KMS-11 (cell line): ENCODE measurements around the gene TAF10.

ENCODE experiments used
- H2AFZ ChIP-seq: fragments of 200-600 bp; sonication (generic); 2 replicates; pipeline ENCODE4 v1.6.1; 2016; ENCODE audit warnings: antibody characterized with exemption, mixed run types, low read depth
- H3K27ac ChIP-seq: fragments of 200-600 bp; sonication (generic); 2 replicates; pipeline ENCODE4 v1.6.1; 2016; ENCODE audit warnings: mild to moderate bottlenecking, mixed run types
- H3K27me3 ChIP-seq: fragments of 200-600 bp; sonication (generic); 2 replicates; pipeline ENCODE4 v1.6.1; 2017; ENCODE audit warnings: mild to moderate bottlenecking, low read depth, mixed run types, moderate library complexity; ENCODE audit not compliant: insufficient read depth
- H3K36me3 ChIP-seq: fragments of 200-600 bp; sonication (generic); 2 replicates; pipeline ENCODE4 v1.6.1; 2017; ENCODE audit warnings: mild to moderate bottlenecking, mixed run types; ENCODE audit not compliant: insufficient read depth
- H3K4me1 ChIP-seq: fragments of 200-600 bp; sonication (generic); 2 replicates; pipeline ENCODE4 v1.6.1; 2016; ENCODE audit warnings: mild to moderate bottlenecking, low read depth, mixed run types; ENCODE audit not compliant: poor library complexity, severe bottlenecking
- H3K4me2 ChIP-seq: fragments of 200-600 bp; sonication (generic); 2 replicates; pipeline ENCODE4 v1.7.0; 2016; ENCODE audit warnings: mild to moderate bottlenecking, mixed run types
- H3K4me3 ChIP-seq: fragments of 200-600 bp; sonication (generic); IDR thresholded peaks from 2 replicates; pipeline ENCODE4 v1.6.1; 2017; ENCODE audit warnings: low read depth, low read length, mixed read lengths; ENCODE audit not compliant: insufficient read depth
- H3K79me2 ChIP-seq: fragments of 200-600 bp; sonication (generic); 2 replicates; pipeline ENCODE4 v1.6.1; 2016; ENCODE audit warnings: low read depth, mixed run types; ENCODE audit not compliant: insufficient read depth
- H3K9ac ChIP-seq: fragments of 200-600 bp; sonication (generic); 2 replicates; pipeline ENCODE4 v1.6.1; 2016; ENCODE audit warnings: mild to moderate bottlenecking, mixed run types
- H4K20me1 ChIP-seq: fragments of 200-600 bp; sonication (generic); 2 replicates; pipeline ENCODE4 v1.6.1; 2016; ENCODE audit warnings: mild to moderate bottlenecking, mixed run types; ENCODE audit not compliant: insufficient read depth
- TF ChIP-seq, protein P1 (sequence below): fragments of 200-600 bp; sonication (generic); conservative IDR thresholded peaks from 2 replicates; pipeline ENCODE4 v1.6.1; 2017; ENCODE audit warnings: low read depth, mild to moderate bottlenecking, antibody characterized with exemption, low read length, moderate library complexity, mixed read lengths

The TAF10 gene

DNA sequence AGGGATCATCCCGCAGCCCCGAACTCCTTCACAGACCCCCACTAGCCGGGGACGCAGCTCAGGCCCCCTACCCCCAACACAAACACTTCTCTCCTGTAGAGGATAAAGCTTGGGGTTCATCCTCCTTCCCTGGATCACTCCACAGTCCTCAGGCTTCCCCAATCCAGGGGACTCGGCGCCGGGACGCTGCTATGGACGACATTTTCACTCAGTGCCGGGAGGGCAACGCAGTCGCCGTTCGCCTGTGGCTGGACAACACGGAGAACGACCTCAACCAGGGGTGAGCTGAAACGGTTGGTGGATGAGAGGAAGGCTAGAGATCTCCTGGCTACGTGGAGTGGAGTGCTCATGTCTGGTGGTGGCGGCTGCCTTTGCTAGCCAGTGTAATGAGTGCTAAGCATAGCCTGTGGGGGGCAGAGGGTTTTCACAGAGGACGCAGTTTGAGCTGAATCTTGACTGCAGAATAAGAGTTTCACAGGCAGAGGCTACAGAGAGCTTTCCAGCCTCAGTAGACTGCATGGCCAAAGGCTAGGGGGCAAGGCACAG is 7.9 kb downstream of the TAF10 start:
- Histone ChIP-seq H3K4me2 (peak overlapping the region; percentile 97), H3K36me3 (no peaks in the 10 kb centered on the region; the same call in 1 of the 2 replicates), H3K4me1 (peaks cover 51% of the 10 kb centered on the region), H2AFZ (peak overlapping the region; percentile 95), H3K9ac (peak overlapping the region; percentile 84), H3K4me3 (no peak overlapping the region), H3K27me3 (no peaks in the 10 kb centered on the region), H3K27ac (peak overlapping the region; percentile 56), H3K79me2 (peaks cover 64% of the 10 kb centered on the region), H4K20me1 (no peaks in the 10 kb centered on the region)
- TF ChIP-seq, protein P1, sequence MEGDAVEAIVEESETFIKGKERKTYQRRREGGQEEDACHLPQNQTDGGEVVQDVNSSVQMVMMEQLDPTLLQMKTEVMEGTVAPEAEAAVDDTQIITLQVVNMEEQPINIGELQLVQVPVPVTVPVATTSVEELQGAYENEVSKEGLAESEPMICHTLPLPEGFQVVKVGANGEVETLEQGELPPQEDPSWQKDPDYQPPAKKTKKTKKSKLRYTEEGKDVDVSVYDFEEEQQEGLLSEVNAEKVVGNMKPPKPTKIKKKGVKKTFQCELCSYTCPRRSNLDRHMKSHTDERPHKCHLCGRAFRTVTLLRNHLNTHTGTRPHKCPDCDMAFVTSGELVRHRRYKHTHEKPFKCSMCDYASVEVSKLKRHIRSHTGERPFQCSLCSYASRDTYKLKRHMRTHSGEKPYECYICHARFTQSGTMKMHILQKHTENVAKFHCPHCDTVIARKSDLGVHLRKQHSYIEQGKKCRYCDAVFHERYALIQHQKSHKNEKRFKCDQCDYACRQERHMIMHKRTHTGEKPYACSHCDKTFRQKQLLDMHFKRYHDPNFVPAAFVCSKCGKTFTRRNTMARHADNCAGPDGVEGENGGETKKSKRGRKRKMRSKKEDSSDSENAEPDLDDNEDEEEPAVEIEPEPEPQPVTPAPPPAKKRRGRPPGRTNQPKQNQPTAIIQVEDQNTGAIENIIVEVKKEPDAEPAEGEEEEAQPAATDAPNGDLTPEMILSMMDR = no peak

DNA sequence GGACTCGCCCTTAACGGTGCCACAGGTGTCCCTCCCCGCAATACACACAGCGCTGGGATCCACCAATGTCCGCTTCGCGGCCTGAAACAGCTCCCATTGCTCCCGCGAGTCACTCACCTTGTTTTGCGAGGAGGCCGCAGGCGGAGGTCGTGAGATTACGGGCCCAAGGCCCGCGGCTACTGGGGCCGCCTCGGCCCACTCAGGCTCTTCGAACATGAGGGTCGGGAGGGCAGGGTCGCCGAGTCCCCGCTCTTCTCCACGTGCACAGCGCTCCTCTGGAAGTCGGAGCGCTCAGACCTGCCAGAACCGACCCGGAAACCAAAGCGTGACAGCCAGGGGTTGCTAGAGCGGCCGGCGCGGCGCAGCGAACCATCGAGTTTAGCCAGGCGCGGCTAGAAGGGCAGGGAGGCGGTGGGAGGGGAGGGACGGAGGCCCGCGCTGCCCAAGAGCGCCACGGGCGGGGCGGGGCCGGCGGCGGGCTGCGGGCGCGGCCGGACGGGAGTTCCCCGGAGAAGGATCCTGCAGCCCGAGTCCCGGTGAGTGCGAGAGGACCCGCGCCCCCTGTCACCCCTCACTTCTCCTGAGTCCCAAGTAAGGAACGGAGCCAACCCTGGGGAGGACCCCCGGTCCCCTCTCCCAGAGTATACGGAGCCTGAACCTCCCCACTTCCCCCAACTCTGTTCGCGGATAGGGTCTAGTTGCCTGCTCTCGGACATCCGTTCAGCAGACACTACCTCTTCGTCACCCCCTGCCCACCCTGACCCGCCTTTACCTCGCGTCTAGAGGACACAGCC is 8.5 kb downstream of the TAF10 start, which contains the start of the genes ILK and RRP8:
ILK (plus strand) TSS at position 488 of the 794 bp plus-strand sequence. CDS start 498 bp downstream, outside the sequence.
RRP8 (minus strand) TSS at position 330 of the 794 bp plus-strand sequence; CDS start at position 216, 114 bp downstream.
- Histone ChIP-seq H3K4me2 (peak within 1 kb of the TSS; percentile 97), H3K27ac (peak within 1 kb of the TSS; percentile 56), H3K79me2 (peaks cover 67% of the 10 kb centered on the region), H3K4me1 (peaks cover 48% of the 10 kb centered on the region), H3K27me3 (no peaks in the 10 kb centered on the region), H4K20me1 (no peaks in the 10 kb centered on the region), H2AFZ (peak within 1 kb of the TSS; percentile 95), H3K9ac (peak within 1 kb of the TSS; percentile 84), H3K4me3 (peak within 1 kb of the TSS; percentile 15), H3K36me3 (no peaks in the 10 kb centered on the region; the same call in 1 of the 2 replicates)
- TF ChIP-seq, protein P1 = no peak

DNA sequence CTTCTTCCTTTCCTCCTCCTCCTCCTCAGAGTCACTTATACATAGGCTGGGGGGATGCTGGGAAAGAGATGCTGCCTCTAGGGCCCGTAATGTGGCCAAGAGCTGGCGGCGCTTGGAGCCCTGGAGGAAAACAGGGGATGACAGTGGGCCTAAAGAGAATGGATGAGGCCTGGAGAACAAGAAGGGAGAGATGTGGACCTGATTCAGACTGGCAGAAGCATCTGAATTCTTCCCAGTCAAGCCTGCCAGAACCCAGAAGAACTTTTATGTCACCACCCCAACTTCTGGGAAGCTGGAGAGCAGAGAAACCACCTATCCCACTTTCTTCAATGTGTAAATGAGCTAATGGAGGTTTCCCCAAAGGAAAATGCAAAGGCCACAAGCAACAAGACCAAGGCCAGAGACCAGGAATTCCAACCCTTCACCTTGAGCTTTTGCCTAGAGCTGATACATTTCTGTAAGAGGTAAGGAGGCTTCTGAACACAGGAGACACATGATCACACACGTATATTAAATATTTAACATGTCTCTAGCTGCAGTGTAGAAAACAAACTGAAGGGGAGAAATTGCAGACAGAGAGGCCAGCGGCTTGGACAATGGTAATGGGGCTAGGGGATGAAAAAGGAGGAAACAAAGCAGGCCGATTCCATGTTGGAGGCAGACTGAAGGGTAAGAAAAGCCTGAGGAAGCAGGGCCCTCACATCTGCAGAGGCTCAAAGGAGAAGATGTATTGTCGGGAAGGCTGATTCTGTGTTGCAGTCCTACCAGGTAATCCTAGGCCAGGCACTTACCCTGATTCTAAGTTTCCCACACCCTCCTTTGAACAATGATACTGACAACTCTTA is 9.7 kb downstream of the TAF10 start:
- H3K27me3 ChIP-seq = no peaks in the 10 kb centered on the region
- H3K27ac ChIP-seq = no peak overlapping the region
- peak overlapping the region; percentile 82 for H3K4me2 ChIP-seq
- H3K79me2 ChIP-seq = peaks cover 67% of the 10 kb centered on the region
- H3K9ac ChIP-seq = peak overlapping the region; percentile 84; the same call in 1 of the 2 replicates
- H3K4me1 ChIP-seq = peaks cover 36% of the 10 kb centered on the region
- H3K36me3 ChIP-seq = no peaks in the 10 kb centered on the region; the same call in 1 of the 2 replicates
- TF ChIP-seq, protein P1 = no peak
- H3K4me3 ChIP-seq = peak overlapping the region; percentile 11
- no peaks in the 10 kb centered on the region for H4K20me1 ChIP-seq
- no peak overlapping the region for H2AFZ ChIP-seq

DNA sequence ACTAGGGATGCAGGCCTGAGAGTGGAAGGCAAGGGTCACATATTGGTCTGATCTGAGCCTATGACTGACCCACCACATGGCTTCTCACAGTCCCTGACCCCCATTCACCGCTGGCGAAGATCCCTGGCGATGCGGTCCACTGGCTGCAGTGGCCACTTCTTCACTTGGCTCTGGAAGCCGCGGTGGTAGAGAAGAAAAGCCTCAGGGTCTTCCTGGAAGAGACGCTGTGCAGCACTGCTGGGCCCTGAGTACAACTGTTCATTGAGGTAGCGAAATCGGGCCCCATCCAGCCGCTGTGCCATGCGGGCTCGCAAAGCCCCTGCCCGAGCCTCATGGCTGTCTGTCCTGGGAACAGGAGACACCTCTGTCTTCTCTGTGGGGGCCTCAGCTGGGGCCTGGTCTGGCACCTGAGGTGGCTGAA is 11.0 kb downstream of the TAF10 start:
- Histone ChIP-seq H3K36me3 (no peaks in the 10 kb centered on the region; the same call in 1 of the 2 replicates), H3K4me1 (peaks cover 23% of the 10 kb centered on the region), H3K27ac (no peak overlapping the region), H3K27me3 (no peaks in the 10 kb centered on the region), H4K20me1 (no peaks in the 10 kb centered on the region), H3K79me2 (peaks cover 62% of the 10 kb centered on the region), H2AFZ (no peak overlapping the region), H3K4me3 (no peak overlapping the region), H3K9ac (no peak overlapping the region), H3K4me2 (no peak overlapping the region)
- TF ChIP-seq, protein P1 = no peak
